CD8-positive, alpha-beta memory T cell (primary cell): ENCODE data around the gene ERMP1. TPM values are rescaled to one million over a fixed set of nuclear protein-coding genes. Genes with fewer than 3 reads are reported as not detected.
A peak's percentile ranks its signal among the peaks of the same experiment; 100 is the strongest.

Experiments
- CTCF ChIA-PET: fragments of 350-600 bp; sonication (Branson Sonifier 250); formaldehyde crosslinking; loops from one replicate; lab custom pipeline; 2021; ENCODE audit warnings: antibody characterized with exemption; lab: Charles Lee
- POLR2A ChIA-PET: fragments of 350-600 bp; sonication (Branson Sonifier 250); formaldehyde crosslinking; loops from one replicate; lab custom pipeline; 2021; ENCODE audit warnings: antibody characterized with exemption; lab: Charles Lee
- DNase-seq, 5 donors: peaks; one replicate each; pipeline versions ENCODE4 v3.0.0 to v3.0.0-alpha.2; 2020 to 2022; ENCODE audit warnings: mixed read lengths in 1 of 5
- H3K27ac ChIP-seq: one replicate; pipeline ENCODE4 v1.7.0; 2013; ENCODE audit warnings: low read depth, mild to moderate bottlenecking, low read length, moderate library complexity
- H3K27me3 ChIP-seq: 2 replicates; pipeline ENCODE4 v1.7.0; 2013; ENCODE audit warnings: low read length, mild to moderate bottlenecking; ENCODE audit not compliant: insufficient read depth, poor library complexity, severe bottlenecking
- H3K36me3 ChIP-seq: 2 replicates; pipeline ENCODE4 v1.7.0; 2013; ENCODE audit warnings: mild to moderate bottlenecking, low read length, moderate library complexity; ENCODE audit not compliant: insufficient read depth
- H3K4me1 ChIP-seq: 2 replicates; pipeline ENCODE4 v1.7.0; 2013; ENCODE audit warnings: mild to moderate bottlenecking, low read length, moderate library complexity; ENCODE audit not compliant: insufficient read depth
- H3K4me3 ChIP-seq: 2 replicates; pipeline ENCODE4 v1.7.0; 2013; ENCODE audit warnings: mild to moderate bottlenecking, low read length
- H3K9me3 ChIP-seq: 2 replicates; pipeline ENCODE4 v1.7.0; 2013; ENCODE audit warnings: mild to moderate bottlenecking, low read length
- H3K27ac Mint-ChIP-seq, 8 donors: one replicate each; pipeline ENCODE4 v1.8.0; 2020 to 2021; ENCODE audit warnings: mixed read lengths in 8 of 8, mild to moderate bottlenecking in 6 of 8, inconsistent platforms in 3 of 8, moderate library complexity in 3 of 8
- H3K27me3 Mint-ChIP-seq, 2 donors: one replicate each; pipeline ENCODE4 v1.8.0; 2020 to 2021; ENCODE audit warnings: mixed read lengths in 2 of 2, mild to moderate bottlenecking in 1 of 2, moderate library complexity in 1 of 2
- H3K36me3 Mint-ChIP-seq, 3 donors: one replicate each; pipeline ENCODE4 v1.8.0; 2020 to 2021; ENCODE audit warnings: mixed read lengths in 3 of 3, inconsistent platforms in 1 of 3, mild to moderate bottlenecking in 1 of 3
- H3K4me1 Mint-ChIP-seq, 3 donors: one replicate each; pipeline ENCODE4 v1.8.0; 2020 to 2021; ENCODE audit warnings: mixed read lengths in 3 of 3, inconsistent platforms in 1 of 3, mild to moderate bottlenecking in 1 of 3
- H3K4me3 Mint-ChIP-seq, 7 donors: one replicate each; pipeline ENCODE4 v1.8.0; 2020 to 2021; ENCODE audit warnings: mixed read lengths in 7 of 7, mild to moderate bottlenecking in 6 of 7, moderate library complexity in 4 of 7, inconsistent platforms in 2 of 7
- H3K9me3 Mint-ChIP-seq, 5 donors: one replicate each; pipeline ENCODE4 v1.8.0; 2020 to 2022; ENCODE audit warnings: mixed read lengths in 5 of 5, mild to moderate bottlenecking in 3 of 5, moderate library complexity in 2 of 5, inconsistent platforms in 1 of 5
- polyA plus RNA-seq: library from polyadenylated mRNA; unstranded; fragments of 300-500 nt; fragmentation: Illumina TruSeq; gene quantifications from one replicate; pipeline ENCODE4 v1.2.3, GENCODE V29; 2021
- total RNA-seq, 2 experiments: library from RNA; stranded (reverse); gene quantifications; one replicate each; pipeline ENCODE4 v1.2.3, GENCODE V29; 2021

ERMP1 gene
- total and polyA plus RNA-seq, 3 experiments from 2014 or later, result 8.6 to 17.2 (median 10.0) TPM

- Mint-ChIP-seq H3K36me3 (peaks cover 0 to 6% (median 2%) of the 10 kb centered on the region in 3 donors), H3K27me3 (no peaks in the 10 kb centered on the region), H3K27ac (peak overlapping the region in 1 of 8 donors; percentile 58), H3K4me3 (no peak overlapping the region), H3K9me3 (no peaks in the 10 kb centered on the region), H3K4me1 (peaks cover 10 to 32% (median 19%) of the 10 kb centered on the region in 3 donors)
- Histone ChIP-seq H3K36me3 (no peaks in the 10 kb centered on the region), H3K27ac (no peak overlapping the region), H3K9me3 (no peaks in the 10 kb centered on the region), H3K27me3 (no peaks in the 10 kb centered on the region), H3K4me1 (no peaks in the 10 kb centered on the region), H3K4me3 (no peak overlapping the region)
- ChIA-PET CTCF (interaction anchor here (0.8 to 1.3 kb wide), 2 partner anchors 10 to 13 kb away, joined by 3 to 4 read pairs; no protein-coding TSS in a partner anchor), POLR2A (no interaction called here)
- DNase-seq, result no peak
Observed at GRCh38 chr9:5873439-5873838, 40.5 kb upstream of the ERMP1 start.

GRCh38 chr9:5872511-5872910, 39.6 kb upstream of the ERMP1 start:
- no peaks in the 10 kb centered on the region for H3K36me3 ChIP-seq
- H3K4me3 ChIP-seq, result no peak overlapping the region
- no peaks in the 10 kb centered on the region for H3K4me1 ChIP-seq
- Mint-ChIP-seq H3K27ac (no peak overlapping the region), H3K36me3 (peaks cover 0 to 6% (median 3%) of the 10 kb centered on the region in 3 donors), H3K9me3 (no peaks in the 10 kb centered on the region), H3K4me1 (peaks cover 10 to 32% (median 19%) of the 10 kb centered on the region in 3 donors), H3K4me3 (no peak overlapping the region), H3K27me3 (no peaks in the 10 kb centered on the region)
- CTCF ChIA-PET, result no interaction called here
- POLR2A ChIA-PET, result no interaction called here
- no peak for DNase-seq
- H3K27me3 ChIP-seq, result no peaks in the 10 kb centered on the region
- H3K27ac ChIP-seq, result no peak overlapping the region
- no peaks in the 10 kb centered on the region for H3K9me3 ChIP-seq

GRCh38 chr9:5871785-5872184, 38.9 kb upstream of the ERMP1 start:
- H3K4me3 ChIP-seq, result no peak overlapping the region
- Mint-ChIP-seq H3K27me3 (no peaks in the 10 kb centered on the region), H3K27ac (no peak overlapping the region), H3K36me3 (peaks cover 0 to 6% (median 3%) of the 10 kb centered on the region in 3 donors), H3K4me3 (no peak overlapping the region), H3K9me3 (no peaks in the 10 kb centered on the region), H3K4me1 (peaks cover 10 to 32% (median 19%) of the 10 kb centered on the region in 3 donors)
- no peaks in the 10 kb centered on the region for H3K4me1 ChIP-seq
- no peaks in the 10 kb centered on the region for H3K9me3 ChIP-seq
- no peaks in the 10 kb centered on the region for H3K36me3 ChIP-seq
- no peaks in the 10 kb centered on the region for H3K27me3 ChIP-seq
- DNase-seq, result no peak
- CTCF ChIA-PET, result no interaction called here
- POLR2A ChIA-PET, result no interaction called here
- no peak overlapping the region for H3K27ac ChIP-seq

GRCh38 chr9:5870691-5871090, 37.8 kb upstream of the ERMP1 start:
- Histone ChIP-seq H3K4me1 (no peaks in the 10 kb centered on the region), H3K9me3 (no peaks in the 10 kb centered on the region), H3K4me3 (no peak overlapping the region), H3K27me3 (no peaks in the 10 kb centered on the region), H3K36me3 (no peaks in the 10 kb centered on the region), H3K27ac (no peak overlapping the region)
- ChIA-PET POLR2A (no interaction called here), CTCF (interaction anchor here (1.0 to 2.9 kb wide), 3 partner anchors 14 to 39 kb away, joined by 3 to 19 read pairs (median 3); partner anchors contain the start of gene ERMP1)
- Mint-ChIP-seq H3K9me3 (no peaks in the 10 kb centered on the region), H3K27ac (peak overlapping the region in 1 of 8 donors; percentile 68), H3K4me3 (no peak overlapping the region), H3K4me1 (peaks cover 10 to 32% (median 19%) of the 10 kb centered on the region in 3 donors), H3K27me3 (no peaks in the 10 kb centered on the region), H3K36me3 (peaks cover 0 to 6% (median 3%) of the 10 kb centered on the region in 3 donors)
- no peak for DNase-seq

- H3K4me3 Mint-ChIP-seq, result no peak overlapping the region
- peaks cover 0 to 6% (median 3%) of the 10 kb centered on the region in 3 donors for H3K36me3 Mint-ChIP-seq
- no peaks in the 10 kb centered on the region for H3K9me3 ChIP-seq
- H3K4me1 ChIP-seq, result no peaks in the 10 kb centered on the region
- H3K27ac Mint-ChIP-seq, result peak overlapping the region in 1 of 8 donors; percentile 51
- ChIA-PET CTCF (interaction anchor here (1.0 to 2.9 kb wide), 4 partner anchors 14 to 38 kb away, joined by 3 to 19 read pairs (median 3); partner anchors contain the start of gene ERMP1), POLR2A (no interaction called here)
- H3K27ac ChIP-seq, result no peak overlapping the region
- H3K4me1 Mint-ChIP-seq, result peaks cover 10 to 31% (median 15%) of the 10 kb centered on the region in 3 donors
- no peak for DNase-seq
- no peak overlapping the region for H3K4me3 ChIP-seq
- no peaks in the 10 kb centered on the region for H3K27me3 Mint-ChIP-seq
- H3K36me3 ChIP-seq, result no peaks in the 10 kb centered on the region
- no peaks in the 10 kb centered on the region for H3K9me3 Mint-ChIP-seq
- no peaks in the 10 kb centered on the region for H3K27me3 ChIP-seq
Observed at GRCh38 chr9:5870020-5870339, 37.1 kb upstream of the ERMP1 start.

- H3K27me3 Mint-ChIP-seq, result no peaks in the 10 kb centered on the region
- Histone ChIP-seq H3K36me3 (no peaks in the 10 kb centered on the region), H3K27ac (no peak overlapping the region), H3K27me3 (no peaks in the 10 kb centered on the region), H3K4me3 (no peak overlapping the region), H3K4me1 (no peaks in the 10 kb centered on the region), H3K9me3 (no peaks in the 10 kb centered on the region)
- no peak overlapping the region for H3K4me3 Mint-ChIP-seq
- DNase-seq, result no peak
- CTCF ChIA-PET, result interaction anchor here (1.0 to 2.9 kb wide), 4 partner anchors 10 to 38 kb away, joined by 3 to 19 read pairs (median 9); partner anchors contain the start of gene ERMP1
- peaks cover 0 to 5% (median 3%) of the 10 kb centered on the region in 3 donors for H3K36me3 Mint-ChIP-seq
- peak overlapping the region in 2 of 8 donors; percentile 46 to 51 for H3K27ac Mint-ChIP-seq
- POLR2A ChIA-PET, result no interaction called here
- H3K4me1 Mint-ChIP-seq, result peaks cover 10 to 28% (median 13%) of the 10 kb centered on the region in 3 donors
- H3K9me3 Mint-ChIP-seq, result no peaks in the 10 kb centered on the region
Observed at GRCh38 chr9:5869315-5870019, 36.5 kb upstream of the ERMP1 start.

- H3K36me3 Mint-ChIP-seq, result peaks cover 0 to 3% (median 3%) of the 10 kb centered on the region in 3 donors
- H3K36me3 ChIP-seq, result no peaks in the 10 kb centered on the region
- POLR2A ChIA-PET, result no interaction called here
Observed at GRCh38 chr9:5868235-5868634, 35.3 kb upstream of the ERMP1 start.

GRCh38 chr9:5866685-5867084, 33.8 kb upstream of the ERMP1 start:
- no peak overlapping the region for H3K27ac Mint-ChIP-seq
- CTCF ChIA-PET, result interaction anchor here (2.9 kb wide), 1 partner anchor 20 kb away, joined by 15 read pairs; no protein-coding TSS in a partner anchor

More at GRCh38 chr9:5868235-5868634, 35.3 kb upstream of the ERMP1 start:
- CTCF ChIA-PET, result interaction anchor here (1.0 to 2.9 kb wide), 3 partner anchors 8 to 35 kb away, joined by 3 to 15 read pairs (median 3); partner anchors contain the start of gene ERMP1
- DNase-seq, result no peak
- H3K9me3 Mint-ChIP-seq, result no peaks in the 10 kb centered on the region
- no peaks in the 10 kb centered on the region for H3K4me1 ChIP-seq
- H3K27me3 Mint-ChIP-seq, result no peaks in the 10 kb centered on the region
- H3K27ac ChIP-seq, result no peak overlapping the region
- no peak overlapping the region for H3K4me3 ChIP-seq
- no peaks in the 10 kb centered on the region for H3K27me3 ChIP-seq
- no peak overlapping the region for H3K4me3 Mint-ChIP-seq
- no peak overlapping the region for H3K27ac Mint-ChIP-seq
- H3K4me1 Mint-ChIP-seq, result peaks cover 3 to 16% (median 10%) of the 10 kb centered on the region in 3 donors
- H3K9me3 ChIP-seq, result no peaks in the 10 kb centered on the region

More at GRCh38 chr9:5866685-5867084, 33.8 kb upstream of the ERMP1 start:
- no peaks in the 10 kb centered on the region for H3K4me1 ChIP-seq
- no peak overlapping the region for H3K4me3 ChIP-seq
- Mint-ChIP-seq H3K36me3 (peaks cover under 1 to 5% (median 3%) of the 10 kb centered on the region in 3 donors), H3K27me3 (no peaks in the 10 kb centered on the region), H3K4me3 (no peak overlapping the region), H3K9me3 (no peaks in the 10 kb centered on the region), H3K4me1 (peaks cover 2 to 11% (median 10%) of the 10 kb centered on the region in 3 donors)
- POLR2A ChIA-PET, result no interaction called here
- no peaks in the 10 kb centered on the region for H3K27me3 ChIP-seq
- no peak for DNase-seq
- no peaks in the 10 kb centered on the region for H3K36me3 ChIP-seq
- no peak overlapping the region for H3K27ac ChIP-seq
- H3K9me3 ChIP-seq, result no peaks in the 10 kb centered on the region
